Measurements from ENCODE around the gene SPDYC. TPM values are rescaled to one million over a fixed set of nuclear protein-coding genes. Genes with fewer than 3 reads are reported as not detected.

Gene SPDYC
- total and polyA plus RNA-seq, 2 experiments from 2014 or later = 0.24 TPM; not detected in 1

- Histone ChIP-seq H3K4me1 (ENCODE audit: low read depth) (no peaks in the 10 kb centered on the region), H3K27ac (no peak overlapping the region), H3K27me3 (no peaks in the 10 kb centered on the region), H3K9me3 (ENCODE audit: low read depth) (no peaks in the 10 kb centered on the region), H3K4me3 (no peak overlapping the region), H3K36me3 (peaks cover 36% of the 10 kb centered on the region)
- no peak for DNase-seq (ENCODE audit: low read depth in 1 of 2, low spot score in 1 of 2)
- no peak for TF ChIP-seq CTCF (IDR thresholded peaks at IDR 0.05; ENCODE audit: low read depth, low read length)
Measured at GRCh38 chr11:65206441-65206841, 36.4 kb downstream of the SPDYC start.

- Histone ChIP-seq H3K9me3 (ENCODE audit: low read depth) (no peaks in the 10 kb centered on the region), H3K4me1 (ENCODE audit: low read depth) (no peaks in the 10 kb centered on the region), H3K27me3 (no peaks in the 10 kb centered on the region), H3K27ac (no peak overlapping the region), H3K36me3 (peaks cover 36% of the 10 kb centered on the region), H3K4me3 (no peak overlapping the region)
- no peak for DNase-seq (ENCODE audit: low read depth in 1 of 2, low spot score in 1 of 2)
- TF ChIP-seq CTCF (IDR thresholded peaks at IDR 0.05; ENCODE audit: low read depth, low read length) = no peak
Measured at GRCh38 chr11:65206901-65207300, 36.9 kb downstream of the SPDYC start.

GRCh38 chr11:65207918-65208784, 38.1 kb downstream of the SPDYC start:
- Histone ChIP-seq H3K36me3 (peaks cover 36% of the 10 kb centered on the region), H3K9me3 (ENCODE audit: low read depth) (no peaks in the 10 kb centered on the region), H3K27ac (no peak overlapping the region), H3K4me1 (ENCODE audit: low read depth) (peaks cover 10% of the 10 kb centered on the region), H3K4me3 (no peak overlapping the region), H3K27me3 (no peaks in the 10 kb centered on the region)
- DNase-seq (ENCODE audit: low read depth in 1 of 2, low spot score in 1 of 2) = no peak
- no peak for TF ChIP-seq CTCF (IDR thresholded peaks at IDR 0.05; ENCODE audit: low read depth, low read length)

- no peak overlapping the region for H3K27ac ChIP-seq
- peaks cover 36% of the 10 kb centered on the region for H3K36me3 ChIP-seq
- H3K9me3 ChIP-seq (ENCODE audit: low read depth) = no peaks in the 10 kb centered on the region
- no peaks in the 10 kb centered on the region for H3K27me3 ChIP-seq
- no peak for DNase-seq (ENCODE audit: low read depth in 1 of 2, low spot score in 1 of 2)
- no peak for TF ChIP-seq CTCF (IDR thresholded peaks at IDR 0.05; ENCODE audit: low read depth, low read length)
- H3K4me3 ChIP-seq = no peak overlapping the region
- peaks cover 10% of the 10 kb centered on the region for H3K4me1 ChIP-seq (ENCODE audit: low read depth)
Measured at GRCh38 chr11:65208785-65209710, 39.0 kb downstream of the SPDYC start.

- DNase-seq (ENCODE audit: low read depth in 1 of 2, low spot score in 1 of 2) = no peak
- TF ChIP-seq CTCF (IDR thresholded peaks at IDR 0.05; ENCODE audit: low read depth, low read length) = no peak
- H3K36me3 ChIP-seq = peaks cover 36% of the 10 kb centered on the region
- no peaks in the 10 kb centered on the region for H3K27me3 ChIP-seq
- H3K4me1 ChIP-seq (ENCODE audit: low read depth) = peaks cover 10% of the 10 kb centered on the region
- H3K4me3 ChIP-seq = no peak overlapping the region
- H3K27ac ChIP-seq = no peak overlapping the region
- no peaks in the 10 kb centered on the region for H3K9me3 ChIP-seq (ENCODE audit: low read depth)
Measured at GRCh38 chr11:65209711-65210360, 39.8 kb downstream of the SPDYC start.
